Fibroblast of skin of abdomen (primary cell): ENCODE data around the gene ZFAND3.
A peak's percentile ranks its signal among the peaks of the same experiment; 100 is the strongest.

Experiments
- DNase-seq: peaks from one replicate; pipeline ENCODE4 v3.0.0-alpha.2; 2013

ZFAND3 gene

DNA sequence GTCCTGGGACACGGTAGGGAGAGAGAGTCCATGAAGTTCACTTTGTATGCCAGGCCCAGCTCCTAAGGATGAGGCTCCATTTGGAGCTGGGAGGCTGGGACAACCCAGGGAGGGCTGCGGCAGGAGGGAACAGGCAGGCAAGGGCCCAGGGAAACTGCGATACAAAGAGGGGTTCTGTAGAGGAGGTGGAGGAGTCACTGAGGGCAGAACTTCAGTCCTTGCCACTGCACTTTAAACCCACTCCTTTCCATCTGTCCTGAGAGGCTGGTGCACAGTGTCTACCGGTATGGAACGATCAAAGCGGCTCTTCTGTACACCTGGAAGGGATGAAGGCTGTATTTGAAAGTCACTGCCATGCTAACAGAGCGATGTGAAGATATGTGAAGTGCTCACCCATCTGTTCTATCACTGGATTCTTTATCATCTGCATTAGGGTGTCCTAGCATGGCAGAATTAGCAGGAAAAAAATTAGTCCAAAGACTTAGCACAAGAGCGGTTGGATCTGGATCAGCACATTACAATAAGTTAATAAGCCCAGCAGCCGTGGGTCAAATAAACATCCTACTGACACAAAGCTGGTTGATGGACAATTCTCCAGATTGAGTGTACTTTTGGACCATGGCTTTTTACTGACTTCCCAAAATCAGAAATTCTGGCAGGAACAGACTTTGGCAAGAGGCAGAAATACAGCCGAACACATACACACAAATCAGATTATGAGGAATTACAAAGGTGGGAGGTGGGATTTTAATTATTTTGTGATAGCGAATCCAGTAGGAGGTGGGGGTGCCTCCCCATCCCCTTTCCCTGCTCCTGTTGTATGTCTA lies 20.9 kb upstream of the ZFAND3 start:
- no peak for DNase-seq

DNA sequence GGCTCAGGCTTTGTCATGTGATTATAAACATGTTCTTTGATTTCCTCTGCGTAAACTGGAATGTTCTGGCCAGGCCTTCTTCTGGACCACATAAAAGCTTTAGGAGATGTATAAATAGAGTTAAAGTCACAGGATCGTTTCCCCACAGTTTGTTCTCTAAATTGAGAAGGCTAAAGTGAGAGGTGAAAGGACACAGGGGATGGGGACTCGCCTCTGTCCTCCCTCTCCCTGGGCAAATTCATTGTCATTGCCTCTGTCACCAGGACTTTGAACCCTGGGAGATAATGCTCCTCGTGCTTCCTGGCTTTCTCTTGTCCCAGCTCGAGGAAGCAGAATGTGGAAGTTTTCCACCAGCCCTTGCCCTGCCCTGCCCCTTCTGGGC lies 20.3 kb upstream of the ZFAND3 start:
- DNase-seq: no peak

DNA sequence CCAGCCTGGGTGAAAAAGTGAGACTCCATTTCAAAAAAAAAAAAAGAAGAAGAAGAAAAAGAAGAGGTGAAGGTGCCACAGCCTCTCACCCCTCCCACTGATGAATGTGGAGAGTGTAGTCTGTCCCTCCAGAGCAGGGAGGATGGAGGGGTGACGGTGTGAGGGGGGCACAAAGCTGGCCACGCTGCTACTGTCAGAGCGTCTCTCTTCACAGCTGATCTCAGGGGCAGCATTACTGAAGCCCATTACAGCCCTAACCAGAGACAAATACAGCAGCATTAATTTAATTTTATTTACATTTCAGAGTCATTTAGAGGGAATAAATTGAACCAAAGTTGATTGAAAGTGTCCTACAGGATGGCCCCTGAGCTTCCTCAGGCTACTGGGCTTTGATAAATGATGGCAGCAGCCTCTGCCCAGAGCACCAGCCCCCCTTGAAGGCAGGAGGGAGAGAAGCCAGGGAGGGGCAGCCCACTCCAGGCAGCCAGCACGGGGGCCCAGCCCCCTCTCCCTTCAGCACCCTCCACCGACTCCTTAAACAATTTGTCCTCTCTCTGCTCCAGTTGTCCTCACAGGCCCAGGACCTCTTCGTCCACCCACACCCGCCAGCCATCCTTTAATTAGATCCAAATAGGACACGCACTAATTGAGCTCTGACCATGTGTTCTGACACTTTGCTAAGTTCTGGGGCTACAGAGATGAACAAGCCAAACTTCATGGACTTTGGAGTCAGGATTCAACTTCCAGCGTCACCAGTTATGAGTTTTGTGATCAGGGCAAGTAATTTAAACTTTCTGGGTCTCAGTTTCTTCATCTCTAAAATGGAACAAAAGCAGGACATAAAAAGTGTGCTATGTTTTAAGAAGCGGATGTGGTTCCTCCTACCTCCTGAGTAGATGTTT lies 18.6 kb upstream of the ZFAND3 start:
- no peak for DNase-seq

DNA sequence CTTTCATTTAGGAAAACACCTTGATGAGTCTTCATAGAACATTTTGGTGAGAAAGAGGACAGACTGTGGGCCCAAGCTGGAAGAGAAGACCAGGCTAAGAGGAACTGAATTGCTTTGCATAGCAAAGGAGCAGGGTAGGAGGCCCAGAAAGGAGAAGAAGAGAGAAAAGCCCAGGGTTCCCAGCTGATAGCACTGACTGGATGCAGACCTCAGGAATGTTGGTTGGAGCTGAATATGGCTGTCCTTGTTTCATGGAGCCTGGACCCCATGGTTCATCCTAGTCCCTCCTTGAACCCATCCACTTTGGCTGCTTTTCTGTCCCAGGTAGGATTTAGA lies 18.0 kb upstream of the ZFAND3 start:
- DNase-seq: no peak

DNA sequence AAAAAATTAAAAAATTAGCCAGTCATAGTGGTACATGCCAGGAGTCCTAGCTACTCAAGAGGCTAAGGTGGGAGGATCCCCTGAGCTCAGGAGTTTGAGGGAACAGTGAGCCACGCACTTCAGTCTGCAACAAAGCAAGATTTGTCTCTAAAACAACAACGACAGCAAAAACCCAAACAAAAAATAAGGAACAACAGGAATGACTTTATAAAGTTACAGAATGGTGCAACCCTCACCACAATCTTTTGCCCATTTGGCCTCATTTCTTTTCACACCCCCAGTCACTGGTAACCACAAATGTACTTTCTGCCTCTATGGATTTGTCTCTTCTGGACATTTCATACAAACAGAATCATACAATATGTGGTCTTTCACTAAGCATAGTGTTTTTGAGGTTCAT lies 16.7 kb upstream of the ZFAND3 start:
- no peak for DNase-seq

DNA sequence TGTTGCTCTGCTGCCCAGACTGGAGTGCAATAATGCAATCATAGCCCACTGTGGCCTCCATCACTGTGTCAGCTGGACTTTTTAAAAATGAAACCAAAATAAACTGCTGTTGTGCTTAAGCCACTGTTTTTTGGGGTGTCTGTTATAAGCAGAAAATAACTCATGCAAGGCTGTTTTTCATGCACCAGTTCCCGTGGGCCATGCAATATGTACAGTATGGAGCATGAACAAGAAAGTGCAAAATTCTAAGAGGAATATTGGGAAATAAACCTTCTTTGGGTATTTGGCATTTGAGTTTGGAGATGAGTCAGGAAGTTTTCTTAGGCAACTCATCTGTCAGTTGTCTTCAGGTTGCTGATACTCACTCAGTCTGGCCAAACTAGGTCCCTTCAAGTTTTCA lies 14.9 kb upstream of the ZFAND3 start:
- DNase-seq: peak; percentile 25

DNA sequence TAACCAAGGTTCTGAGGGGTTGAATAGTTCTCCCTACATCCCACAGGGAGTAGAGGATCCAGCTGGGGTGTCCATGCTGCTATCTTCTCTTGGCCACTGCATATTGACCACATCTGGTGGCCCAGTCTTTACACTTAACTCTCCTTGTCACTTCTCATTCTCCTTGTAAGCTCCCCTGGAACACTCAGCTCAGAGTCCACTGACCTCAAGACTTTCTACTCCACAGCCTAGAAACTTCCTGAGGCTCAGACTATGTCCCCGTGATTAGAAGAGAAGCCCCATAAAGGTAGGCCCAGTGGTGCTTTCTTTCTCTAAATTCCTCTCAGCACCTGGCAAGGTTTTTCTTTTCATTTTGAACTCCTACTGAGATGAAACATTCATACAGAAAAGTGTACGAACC lies 13.3 kb upstream of the ZFAND3 start:
- no peak for DNase-seq

DNA sequence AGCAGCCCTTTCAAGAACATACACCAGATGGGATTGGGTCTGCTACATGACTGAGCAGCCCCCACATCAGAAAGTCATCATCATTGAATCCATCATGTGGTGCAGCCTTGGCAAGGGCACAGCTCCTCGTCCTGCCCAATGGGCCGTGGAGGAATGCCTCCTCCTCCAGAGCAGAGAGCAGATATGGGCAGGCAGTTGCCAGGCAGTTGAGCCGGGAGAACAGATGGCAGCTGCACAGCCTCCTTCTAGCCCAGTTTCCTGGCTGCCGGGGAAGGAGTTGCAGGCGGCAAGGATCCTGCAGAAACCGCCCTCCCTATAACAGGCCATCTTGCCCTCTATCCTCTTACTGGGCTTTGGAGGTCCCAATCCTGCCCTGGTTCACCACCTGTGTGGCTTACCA lies 11.9 kb upstream of the ZFAND3 start:
- DNase-seq: no peak

DNA sequence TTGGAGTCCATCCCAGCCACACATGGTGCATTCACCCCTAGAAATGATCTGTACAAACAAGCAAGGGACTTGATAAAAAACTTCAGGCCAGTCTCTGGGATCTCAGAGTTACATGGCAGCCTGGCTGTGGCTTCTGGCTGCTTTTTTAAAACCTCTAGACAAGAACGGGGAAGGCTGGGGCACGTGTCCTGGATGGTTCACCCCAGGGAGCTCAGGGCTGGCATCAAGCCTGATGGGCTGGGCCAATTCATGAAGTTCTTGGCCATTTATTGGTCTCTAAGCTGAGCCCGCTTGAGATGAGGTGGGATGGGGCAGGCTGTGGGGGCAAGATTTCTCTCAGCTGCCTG lies 10.4 kb upstream of the ZFAND3 start:
- no peak for DNase-seq

DNA sequence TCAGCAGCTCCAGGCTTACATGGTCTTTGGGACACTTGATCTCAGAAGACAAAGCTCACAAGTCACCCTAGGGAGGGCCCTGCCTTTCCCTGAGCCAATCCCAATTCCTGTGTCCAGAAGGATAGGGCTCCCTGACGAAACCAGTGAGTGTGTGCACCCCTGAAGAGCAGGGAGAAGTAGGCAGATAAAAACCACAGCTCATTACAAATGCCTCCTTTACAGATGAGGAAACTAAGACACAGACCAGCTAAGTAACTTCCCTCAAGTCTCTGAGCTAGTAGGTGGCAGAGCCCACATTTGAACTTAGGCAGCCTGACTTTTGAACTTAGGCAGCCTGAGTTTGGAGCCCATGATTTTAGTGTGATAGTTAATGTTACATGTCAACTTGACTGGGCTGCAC lies 6.7 kb upstream of the ZFAND3 start:
- no peak for DNase-seq

DNA sequence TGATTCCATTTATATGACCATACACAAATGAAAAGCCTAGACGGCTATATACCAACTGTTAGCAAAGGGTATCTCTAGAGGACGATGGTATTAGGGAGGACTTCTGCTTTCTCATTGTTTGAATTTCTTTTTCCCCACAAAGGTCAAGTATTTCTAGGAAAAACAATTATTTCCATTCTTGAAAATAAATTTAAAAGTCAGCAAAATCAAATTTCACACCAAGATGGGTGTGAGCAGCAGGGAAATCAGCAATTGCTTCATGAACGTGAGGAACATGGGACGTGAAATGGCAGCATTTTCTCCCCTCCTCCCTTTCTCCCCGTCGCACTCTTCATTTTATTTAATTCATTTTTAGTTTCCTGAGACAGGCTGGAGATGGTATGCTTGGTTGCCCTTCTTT lies 5.2 kb upstream of the ZFAND3 start:
- no peak for DNase-seq

DNA sequence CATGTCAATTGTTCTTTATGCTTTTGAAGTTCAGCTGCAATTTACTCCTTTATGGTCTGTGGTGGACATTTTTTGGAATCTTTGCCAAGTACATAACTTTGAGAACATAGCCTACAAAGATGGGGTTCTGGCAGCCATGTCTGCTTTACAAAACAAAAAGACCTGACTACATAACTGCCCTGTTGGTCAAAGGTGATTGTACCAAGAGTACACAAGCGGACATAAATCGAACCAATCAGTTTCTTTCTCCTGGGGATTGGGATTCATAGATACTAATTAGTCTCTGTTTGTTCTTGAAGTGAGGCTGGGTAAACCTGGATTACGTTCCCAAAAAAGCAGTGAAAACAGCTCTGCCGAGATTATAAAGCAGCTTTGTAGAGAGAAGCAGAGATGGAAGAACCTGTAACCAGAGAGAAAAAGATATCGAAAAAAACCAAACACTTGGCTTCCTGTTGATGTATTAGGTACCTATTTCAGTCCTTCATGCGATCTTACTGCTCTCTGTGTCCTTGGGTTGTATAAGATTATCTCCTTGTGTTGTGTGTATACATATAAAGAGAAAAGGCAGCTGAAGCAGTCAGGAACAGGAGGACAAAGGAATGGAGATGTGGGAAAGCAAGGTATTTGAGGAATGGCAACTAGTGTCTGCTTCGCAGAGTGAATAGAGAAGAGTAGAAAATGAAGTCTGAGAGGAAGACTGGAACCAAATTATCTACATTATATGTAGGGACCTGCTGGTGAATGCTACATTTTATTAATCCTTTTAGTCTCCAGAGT lies 2.7 kb upstream of the ZFAND3 start:
- DNase-seq: peak; percentile 39

DNA sequence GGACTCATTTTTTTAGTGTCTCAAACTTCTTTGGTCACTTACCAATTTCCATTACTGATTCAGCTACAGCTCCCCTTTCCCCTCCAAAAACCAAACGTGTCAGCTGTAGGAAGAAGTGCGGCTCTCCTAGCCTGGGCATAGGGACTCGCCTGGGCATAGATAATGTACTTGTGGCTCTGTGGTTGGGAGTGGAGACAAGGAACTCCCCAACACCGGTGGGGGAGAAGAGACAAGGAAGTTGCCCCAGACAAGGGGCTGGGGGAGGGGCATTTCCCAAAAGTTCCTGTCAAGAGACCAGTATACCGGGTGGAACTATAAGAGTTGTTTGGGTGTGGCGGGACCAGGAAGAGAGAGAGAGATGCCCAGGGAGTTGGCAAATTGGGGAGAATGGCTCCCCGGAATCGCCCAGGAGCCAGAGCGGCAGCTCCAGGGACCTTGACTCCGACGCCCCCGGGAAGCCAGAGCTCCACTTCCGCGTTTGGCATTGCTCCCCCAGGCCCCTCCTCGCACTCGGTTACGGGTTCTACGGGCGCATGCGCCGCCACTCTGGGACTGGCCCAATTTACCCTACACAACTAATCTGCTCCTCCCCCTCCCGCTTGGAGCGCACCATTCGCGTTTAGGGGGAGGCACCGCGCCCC lies 871 bp upstream of the ZFAND3 start:
- peak; percentile 97 for DNase-seq

DNA sequence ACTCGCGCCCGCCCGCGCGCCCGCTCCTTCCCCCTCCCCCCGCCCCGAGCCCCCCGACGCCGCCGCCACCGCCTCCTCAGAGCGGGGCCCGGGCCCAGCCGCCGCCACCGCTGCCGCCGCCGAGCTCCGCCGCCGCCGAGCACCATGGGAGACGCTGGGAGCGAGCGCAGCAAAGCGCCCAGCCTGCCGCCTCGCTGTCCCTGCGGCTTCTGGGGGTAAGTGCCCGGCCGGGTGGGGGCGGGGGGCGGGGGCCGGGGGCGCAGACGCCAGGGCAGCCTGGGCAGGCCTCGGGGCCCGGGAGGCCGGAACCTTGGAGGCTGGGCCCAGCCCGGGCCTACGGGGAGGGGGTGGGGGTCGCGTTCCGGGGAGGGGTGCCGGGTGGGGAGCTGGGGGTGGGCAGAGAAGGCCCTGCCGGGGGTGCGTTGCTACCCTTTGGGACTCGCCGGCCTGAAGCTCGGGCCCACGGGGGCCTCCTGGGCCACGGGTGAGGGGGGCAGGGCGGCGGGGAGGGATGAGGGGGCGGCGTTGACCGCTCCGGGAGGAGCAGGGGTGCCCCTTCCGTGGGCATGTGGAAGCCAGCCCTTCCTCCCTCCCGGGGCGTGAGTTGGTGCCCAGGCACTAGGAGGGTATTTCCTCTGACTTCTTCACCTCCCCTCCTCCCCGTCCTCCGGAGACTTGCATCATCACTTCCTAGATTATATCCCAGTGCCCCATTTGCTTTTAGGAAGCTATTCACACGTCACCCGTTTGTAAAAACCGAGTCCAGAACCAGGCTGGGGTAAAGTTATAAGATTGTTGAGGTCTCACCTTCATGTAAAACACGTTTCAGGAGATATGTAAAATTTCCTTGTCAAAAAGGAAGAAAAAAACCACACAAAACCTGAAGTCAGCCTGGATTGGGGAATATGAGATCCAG lies 533 bp downstream of the ZFAND3 start:
- peak; percentile 70 for DNase-seq

DNA sequence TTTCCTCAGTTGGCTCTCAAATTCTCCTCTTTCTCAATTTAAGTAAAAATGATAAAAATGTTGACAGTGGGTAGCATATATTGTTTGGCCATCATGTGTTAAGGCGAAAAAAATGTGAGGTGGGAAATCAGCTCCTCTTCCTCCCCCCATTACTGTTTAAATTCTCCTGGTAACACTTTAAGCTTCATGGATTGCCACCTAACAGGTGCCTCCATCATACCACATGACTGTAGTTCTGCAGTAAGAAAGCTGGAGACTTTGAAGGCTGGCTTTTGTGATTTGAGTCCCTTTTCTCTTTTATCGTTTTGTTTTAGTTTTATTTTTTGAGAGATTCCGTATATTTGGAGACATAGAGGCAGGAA lies 1.2 kb downstream of the ZFAND3 start:
- no peak for DNase-seq

DNA sequence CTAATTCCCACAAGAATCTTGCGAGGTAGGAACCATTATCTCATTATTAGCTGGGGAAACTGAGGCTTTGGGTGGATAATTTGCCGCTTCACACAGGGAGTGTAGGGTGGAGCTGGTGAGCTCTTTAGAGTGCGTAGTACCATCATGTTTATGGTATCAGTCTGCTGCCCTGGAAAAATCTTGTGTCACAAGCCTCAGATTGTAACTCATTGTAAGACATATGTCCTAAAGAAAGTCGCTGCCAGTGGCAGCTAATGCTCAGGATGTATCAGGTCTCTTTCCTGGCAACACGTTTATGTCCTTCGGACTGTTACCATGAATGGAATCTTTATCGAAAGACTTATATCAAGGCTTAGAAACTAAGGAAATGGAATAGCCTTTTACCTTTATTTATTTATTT lies 1.9 kb downstream of the ZFAND3 start:
- DNase-seq: no peak

DNA sequence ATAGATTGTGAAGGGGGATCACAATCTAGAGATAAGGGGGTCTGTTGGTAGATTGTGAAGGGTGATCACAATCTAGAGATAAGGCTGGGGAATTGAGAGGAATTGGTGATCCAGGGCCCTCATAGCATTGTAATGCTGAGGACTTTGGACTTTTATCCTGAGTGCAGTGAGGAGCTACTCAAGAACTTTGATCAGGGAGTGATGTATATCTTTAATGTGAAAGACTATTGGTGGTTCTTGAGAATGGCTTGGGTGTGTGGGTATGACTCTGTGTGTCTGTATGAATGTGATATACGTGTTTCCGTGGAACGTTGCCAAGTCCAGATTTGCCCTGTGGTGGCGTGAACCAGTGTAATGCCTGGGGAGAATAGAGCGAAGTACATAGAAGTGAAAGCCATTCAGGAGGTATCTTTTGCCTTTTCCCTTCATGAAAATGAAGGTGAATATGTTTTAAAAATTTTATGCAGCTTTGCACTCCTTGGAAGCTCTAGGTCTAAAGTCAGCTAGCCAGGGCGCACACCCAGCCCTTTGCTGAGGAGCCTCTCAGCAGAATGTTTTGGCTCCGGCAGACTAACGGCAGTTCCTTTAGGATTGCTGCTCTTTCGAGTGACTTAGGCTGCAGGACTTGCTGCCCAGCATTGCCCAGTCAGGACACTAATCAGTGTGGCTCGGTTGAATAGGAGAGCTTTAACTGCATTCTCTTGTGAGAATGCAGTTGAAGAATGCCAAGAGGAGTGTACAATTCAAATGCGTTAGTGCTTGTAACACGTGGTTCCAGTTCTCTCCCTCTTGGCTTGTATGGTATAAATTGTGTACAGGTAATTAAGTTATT lies 3.5 kb downstream of the ZFAND3 start:
- DNase-seq: peak; percentile 14

DNA sequence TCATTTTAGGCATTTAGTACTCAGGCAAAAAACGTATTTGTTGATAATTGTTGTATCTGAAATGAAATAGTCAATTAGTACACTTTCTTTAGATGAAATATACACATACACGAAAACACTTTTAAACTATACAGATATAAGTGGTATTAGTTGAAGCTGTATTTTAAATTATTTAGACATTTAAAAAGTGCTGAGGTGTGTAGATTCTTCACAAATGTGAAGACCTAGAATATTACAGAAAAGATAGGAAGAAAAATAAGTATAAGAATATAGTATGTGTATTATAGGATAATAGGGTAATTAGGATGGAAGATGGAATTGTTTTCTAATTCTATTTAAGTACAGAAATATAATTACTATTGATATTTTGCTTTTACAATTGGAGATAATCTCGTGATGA lies 4.6 kb downstream of the ZFAND3 start:
- no peak for DNase-seq

DNA sequence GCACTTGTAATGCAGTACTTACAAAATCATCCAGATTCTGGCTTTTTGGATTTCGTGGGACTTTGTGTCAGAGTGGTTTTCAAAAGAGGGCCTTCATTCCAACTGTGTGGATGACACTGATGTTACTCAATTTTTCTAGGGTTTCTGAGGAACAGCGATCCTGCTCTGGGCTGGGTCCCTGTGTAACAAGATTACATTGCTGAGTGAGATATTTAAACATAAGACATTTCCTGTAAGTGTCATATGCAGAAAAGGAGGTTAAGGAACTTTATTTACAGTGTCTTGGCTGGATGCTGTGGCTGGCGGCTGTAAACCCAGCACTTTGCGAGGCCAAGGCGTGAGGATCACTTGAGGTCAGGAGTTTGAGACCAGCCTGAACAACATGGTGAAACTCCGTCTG lies 6.7 kb downstream of the ZFAND3 start:
- no peak for DNase-seq

DNA sequence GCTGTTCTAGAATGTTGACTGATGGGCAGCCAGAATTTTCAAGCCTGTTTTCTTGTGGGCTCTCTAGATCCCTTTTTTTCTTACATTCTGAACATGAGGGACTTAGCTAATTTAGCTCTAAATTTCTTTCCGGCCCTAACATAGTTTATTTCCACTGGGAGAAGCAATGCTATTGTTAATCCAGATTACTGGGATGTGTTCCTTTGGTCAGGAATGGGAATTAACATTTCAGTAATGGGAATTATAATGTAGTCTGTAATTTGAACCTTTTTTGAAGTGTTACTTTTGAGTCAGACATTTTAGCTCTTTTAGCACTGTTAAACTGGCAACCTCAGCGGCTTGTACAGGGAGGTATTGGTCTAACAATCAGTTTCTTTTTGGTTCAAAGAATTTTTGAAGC lies 7.5 kb downstream of the ZFAND3 start:
- no peak for DNase-seq
